Measurements from ENCODE around the gene LMOD2.

LMOD2 gene

DNA sequence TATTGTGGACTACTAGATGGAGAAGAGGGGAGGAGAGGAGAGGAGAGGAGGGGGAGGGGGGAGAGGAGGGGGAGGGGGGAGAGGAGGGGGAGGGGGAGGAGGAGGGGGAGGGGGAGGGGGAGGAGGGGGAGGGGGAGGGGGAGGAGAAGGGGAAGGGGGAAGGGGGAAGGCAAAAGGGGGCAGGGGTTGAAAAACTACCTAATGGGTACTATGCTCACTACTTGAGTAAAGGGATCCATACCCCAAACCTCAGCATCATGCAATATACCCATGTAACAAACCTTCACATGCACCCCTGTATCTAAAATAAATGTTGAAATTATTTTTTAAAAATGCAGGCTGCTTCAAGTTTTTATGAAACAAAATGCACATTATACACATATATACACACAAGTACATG, 15.1 kb upstream of the LMOD2 start:
- DNase-seq (ENCODE audit: low read depth, low spot score): no peak

DNA sequence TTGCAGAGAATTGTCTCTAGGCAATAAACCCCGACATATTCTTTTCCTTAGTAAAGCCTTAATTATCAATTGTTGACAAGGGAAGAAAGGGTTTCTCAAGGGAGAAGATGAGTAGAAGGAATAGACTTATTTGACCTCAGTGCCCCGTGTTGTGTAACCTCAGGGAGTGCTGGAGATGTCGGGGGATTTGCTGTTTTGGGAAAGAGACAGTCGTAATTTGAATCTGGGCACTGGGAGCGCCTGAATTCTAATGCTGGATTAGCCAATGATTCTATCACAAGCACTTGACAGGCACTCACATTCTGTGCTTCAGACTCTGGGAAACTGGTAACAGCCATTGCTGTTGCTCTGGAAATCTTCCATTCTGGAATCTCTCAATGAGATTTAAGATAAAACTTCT, 13.8 kb upstream of the LMOD2 start:
- DNase-seq (ENCODE audit: low read depth, low spot score): no peak

DNA sequence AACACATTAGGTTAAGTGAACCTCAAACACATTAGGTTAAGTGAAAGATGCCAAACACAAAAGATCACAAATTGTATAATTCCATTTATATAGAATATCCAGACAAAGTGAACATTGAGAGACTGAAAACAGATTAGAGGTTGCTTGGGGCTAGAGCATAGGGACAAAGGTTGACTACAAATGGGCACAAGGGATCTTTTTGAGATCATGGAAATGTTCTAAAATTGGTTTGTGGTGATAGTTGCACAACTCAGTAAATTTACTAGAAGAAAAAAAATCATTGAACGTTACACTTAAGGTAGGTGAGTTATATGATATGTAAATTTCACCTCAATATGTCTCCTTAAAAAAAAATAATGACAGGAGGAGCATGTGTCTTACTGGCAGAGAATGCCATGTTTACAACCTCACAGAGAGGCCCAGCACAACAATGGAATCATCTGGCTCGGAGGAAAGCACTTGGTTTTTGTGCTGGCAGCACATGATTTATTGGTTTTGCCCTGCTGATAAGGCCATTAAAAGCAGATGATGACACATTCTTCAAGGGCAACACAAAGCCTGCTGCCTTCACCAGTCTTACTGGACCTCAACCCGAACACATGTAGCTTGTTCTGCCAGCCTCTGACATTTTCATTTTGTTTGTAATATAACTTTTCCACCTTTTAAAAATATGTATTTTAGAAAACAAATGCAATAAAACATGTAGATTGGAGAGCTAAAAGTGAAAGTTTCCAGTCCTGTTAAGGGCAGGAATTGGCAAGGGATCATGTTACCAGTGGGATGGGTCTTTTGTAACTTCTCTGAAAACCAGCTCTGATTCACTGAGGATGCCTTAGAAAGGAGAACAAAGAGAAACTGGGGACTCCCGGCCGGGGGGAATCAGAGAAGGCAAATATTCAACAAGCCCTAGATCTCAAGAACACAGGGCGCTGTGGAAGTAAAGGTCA, 11.9 kb upstream of the LMOD2 start:
- DNase-seq (ENCODE audit: low read depth, low spot score): peak; percentile 85

DNA sequence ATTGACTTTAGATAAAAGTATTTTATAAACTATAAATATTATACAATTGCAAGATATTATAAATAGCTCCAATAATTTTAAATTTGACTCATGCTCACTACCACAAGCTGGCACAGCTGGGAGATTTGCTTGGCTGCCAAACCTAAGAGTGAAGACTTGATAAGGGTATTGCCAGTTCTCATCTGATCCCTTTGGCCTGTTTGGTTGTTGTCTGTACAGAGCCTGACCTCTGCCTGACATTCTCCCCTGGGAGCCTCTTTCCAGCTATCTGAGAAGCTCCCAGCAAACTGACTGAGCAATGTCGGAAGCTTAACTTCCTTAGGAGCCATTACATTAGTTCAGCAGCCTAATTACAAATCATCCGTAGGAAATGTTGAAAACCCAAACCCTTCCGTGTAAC, 10.2 kb upstream of the LMOD2 start:
- DNase-seq (ENCODE audit: low read depth, low spot score): no peak

DNA sequence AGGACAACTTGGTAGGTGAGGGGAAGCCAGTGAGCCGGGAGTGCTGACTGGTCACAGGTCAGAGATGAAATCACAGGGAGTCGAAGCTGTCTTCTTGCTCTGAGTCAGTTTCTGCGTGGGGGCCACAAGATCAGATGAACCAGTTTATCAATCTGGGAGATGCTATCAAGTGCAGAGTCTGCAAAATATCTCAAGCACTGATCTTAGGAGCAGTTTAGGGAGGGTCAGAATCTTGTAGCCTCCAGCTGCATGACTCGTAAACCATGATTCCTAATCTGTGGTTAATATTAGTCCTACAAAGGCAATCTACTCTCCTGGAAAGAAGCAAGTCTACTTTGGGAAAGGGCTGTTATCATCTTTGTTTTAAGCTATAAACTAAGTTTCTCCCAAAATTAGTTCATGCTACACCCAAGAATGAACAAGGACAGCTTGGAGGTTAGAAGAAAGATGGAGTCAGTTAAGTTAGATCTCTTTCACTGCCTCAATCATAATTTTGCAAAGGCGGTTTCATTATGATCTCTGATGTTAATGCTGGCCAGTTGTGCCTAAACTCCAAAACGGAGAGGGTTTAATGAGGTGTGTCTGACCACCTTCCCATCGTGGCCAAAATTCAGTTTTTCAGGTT, 8.4 kb upstream of the LMOD2 start:
- DNase-seq (ENCODE audit: low read depth, low spot score): no peak

DNA sequence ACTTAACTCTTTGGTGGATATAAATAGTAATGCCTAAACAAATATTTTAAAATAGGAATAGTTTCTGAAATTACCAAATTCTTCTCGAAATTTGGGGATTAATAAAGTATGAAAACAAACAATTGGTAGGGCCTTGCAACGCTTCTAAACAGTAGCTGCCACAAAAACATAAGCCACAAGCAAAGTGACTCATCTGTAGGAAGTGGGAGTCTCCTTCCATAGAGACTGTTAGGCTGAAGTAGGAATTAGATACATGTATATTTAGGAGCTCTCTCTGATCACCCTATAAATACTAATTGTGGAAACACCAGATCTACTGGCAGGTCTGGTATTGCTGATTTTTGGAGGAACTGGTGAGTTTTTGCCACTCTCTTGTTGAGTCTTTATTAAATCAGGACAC, 5.7 kb upstream of the LMOD2 start:
- no peak for DNase-seq (ENCODE audit: low read depth, low spot score)

DNA sequence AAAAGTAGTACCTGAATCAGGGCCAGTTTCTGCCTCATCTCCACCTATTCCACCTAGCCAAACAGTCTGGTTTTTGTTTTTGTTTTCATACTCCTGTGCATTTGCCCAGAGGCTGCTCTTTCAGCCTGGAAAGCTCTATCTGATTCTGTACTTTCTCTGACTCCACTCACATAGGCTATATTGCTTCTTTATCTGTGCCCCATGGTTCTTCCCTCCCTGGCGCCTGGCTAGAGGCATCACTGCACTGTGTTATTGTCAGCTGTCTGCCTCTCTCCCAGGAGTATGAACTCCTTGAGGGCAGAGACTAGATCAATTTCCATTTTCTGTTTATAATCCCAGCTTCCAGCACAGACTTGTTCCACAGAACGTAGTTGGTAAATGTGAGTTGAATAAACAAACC, 5.1 kb upstream of the LMOD2 start:
- peak; percentile 48 for DNase-seq (ENCODE audit: low read depth, low spot score)

DNA sequence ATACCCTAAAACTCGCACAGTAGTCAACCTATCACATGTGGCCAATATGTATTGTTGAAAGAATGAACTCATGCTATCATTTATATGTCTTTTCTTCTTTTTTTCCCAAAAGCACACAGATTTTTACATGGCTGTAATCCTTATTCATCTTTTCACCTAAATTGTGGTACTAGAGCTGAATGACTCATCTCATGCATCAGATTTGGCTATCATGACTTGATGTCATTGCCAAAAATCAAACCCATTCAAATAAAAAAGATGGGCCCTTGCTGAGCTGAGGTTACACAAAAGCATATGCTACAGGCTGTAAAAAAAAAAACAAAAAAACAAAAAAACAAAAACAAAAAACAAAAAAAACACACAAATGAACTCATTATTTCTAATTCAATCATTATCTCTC, 3.3 kb upstream of the LMOD2 start:
- DNase-seq (ENCODE audit: low read depth, low spot score): no peak

DNA sequence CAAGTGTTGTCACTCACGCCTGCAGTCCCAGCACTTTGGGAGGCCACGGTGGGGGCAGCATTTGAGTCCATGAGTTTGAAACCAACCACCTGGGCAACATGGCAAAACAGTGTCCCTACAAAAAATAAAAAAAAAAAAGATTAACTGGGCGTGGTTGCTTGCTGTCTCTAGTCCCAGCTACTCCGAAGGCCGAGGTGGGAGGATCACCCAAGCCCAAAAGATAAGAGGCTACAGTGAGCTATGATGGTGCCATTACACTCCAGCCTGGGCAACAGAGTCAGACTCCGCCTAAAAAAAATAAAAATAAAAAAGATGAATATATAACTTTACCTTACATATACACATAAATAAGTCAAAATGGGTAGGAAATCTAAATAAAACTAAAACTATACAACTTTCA, 2.5 kb upstream of the LMOD2 start:
- no peak for DNase-seq (ENCODE audit: low read depth, low spot score)

DNA sequence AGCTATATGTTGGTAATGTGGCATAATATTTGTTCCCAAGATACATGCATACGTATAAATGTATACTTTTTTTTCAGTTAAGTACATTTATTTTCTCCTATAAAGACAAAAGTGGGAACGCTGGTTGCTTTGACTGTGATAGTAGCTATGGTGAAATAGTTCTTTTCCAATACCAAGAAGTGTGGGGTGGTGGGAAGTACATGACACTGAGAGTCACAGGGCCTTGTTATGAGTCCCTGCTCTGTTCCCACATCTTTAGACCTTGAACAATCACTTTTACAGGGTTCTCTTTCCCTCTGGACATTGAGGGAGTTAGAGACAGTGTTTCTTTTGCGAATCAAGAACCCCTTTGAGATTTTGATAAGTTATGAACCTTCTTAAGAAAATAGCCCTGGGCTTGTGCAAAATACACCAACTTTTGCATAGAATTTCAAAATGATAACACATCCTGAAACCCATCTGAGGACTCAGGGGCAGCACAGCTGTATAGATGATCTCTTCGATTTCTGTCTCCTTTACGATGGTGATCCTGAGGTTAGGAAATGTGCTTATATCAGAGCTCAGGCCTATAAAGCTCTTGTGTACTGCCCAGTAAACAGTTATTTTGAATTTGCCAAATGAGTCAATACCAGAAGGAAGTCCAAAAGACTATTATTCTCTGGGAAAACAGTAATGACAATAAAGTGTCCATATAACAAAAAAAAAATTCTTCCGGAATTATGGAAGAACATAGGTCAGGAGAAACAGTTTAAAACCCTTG, 1.1 kb downstream of the LMOD2 start:
- no peak for DNase-seq (ENCODE audit: low read depth, low spot score)

DNA sequence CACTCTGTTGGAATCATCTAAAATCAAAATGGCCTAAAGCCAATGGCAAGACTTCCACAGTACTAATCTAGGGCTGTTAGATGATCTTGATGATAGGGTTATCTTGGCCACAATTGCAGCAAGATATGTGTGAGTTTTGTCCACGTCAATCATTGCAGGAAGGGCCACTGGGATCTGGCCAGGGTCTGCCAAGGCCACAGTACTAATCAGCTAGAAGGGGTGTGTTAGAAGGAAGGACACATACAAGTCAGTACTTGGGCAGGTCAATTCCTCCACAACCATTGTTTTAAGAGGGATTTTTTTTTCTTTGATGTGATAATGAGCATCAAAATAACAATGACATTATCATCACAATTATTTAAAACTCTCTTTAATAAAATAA, 1.6 kb downstream of the LMOD2 start:
- no peak for DNase-seq (ENCODE audit: low read depth, low spot score)

DNA sequence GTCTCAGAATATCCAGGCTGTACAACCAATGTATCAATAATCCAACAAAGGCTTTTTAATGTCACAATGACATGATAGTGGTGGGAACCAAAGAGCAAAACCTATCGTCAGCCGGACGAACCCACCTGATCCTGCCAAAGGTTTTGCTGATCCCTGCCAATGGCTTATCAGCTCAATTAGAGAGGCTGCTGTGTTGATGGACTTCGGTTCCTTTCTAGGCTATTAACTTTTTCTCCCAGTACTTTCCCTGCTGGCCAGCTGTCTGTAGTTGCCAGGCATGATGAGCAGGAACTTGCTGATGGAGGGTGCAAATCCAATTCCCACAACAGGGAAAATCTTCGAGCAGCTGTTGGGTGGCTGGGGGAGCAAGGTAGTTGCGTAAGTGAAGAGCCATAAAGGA, 2.4 kb downstream of the LMOD2 start:
- DNase-seq (ENCODE audit: low read depth, low spot score): no peak

DNA sequence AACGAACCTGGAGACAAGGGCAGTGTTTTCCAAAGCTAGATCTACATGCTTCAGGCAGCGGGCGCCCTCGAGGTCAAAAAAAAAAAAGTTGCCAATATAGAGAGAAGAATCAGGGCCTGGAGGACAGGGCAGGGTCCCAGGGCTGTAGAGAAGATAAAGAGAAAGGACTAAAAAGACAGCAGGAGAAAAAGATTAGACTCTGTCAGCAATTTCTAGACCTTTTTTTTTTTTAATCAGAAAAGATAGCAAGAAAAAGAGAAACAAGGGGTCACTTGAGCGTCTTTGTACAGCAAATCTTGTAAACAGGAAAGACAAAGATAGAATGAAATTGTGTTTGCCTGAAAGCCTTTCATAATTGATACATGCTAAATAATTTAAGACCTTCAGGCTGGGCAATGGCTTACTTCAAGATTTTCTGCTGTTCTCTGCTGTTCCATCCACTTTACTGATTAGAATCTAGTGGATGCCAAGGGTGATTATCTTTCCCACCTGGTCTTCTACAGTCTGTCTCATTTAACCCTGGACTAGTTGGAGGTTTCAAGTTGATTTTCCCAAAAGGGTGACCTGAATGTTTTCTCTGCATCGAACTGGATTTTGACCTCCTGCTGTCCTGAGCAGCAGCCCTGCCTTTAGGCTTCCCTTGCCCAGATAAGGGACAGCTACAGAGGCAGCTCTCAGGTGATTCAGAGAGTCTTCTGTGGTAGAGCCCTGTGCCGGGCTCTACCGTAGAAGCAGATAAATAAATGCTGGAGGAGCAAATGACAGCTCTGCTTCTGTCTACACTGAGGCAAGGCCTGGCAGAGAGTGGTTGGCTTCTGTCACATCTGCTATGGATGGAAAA, 5.1 kb downstream of the LMOD2 start:
- DNase-seq (ENCODE audit: low read depth, low spot score): peak; percentile 52

DNA sequence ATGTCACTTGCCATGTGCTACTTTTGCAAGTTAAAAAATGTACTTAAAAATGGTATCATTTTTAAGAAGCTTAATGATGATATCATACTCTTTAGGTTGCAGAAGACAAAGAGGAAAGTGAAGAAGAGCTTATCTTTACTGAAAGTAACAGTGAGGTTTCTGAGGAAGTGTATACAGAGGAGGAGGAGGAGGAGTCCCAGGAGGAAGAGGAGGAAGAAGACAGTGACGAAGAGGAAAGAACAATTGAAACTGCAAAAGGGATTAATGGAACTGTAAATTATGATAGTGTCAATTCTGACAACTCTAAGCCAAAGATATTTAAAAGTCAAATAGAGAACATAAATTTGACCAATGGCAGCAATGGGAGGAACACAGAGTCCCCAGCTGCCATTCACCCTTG, 6.1 kb downstream of the LMOD2 start:
- no peak for DNase-seq (ENCODE audit: low read depth, low spot score)

DNA sequence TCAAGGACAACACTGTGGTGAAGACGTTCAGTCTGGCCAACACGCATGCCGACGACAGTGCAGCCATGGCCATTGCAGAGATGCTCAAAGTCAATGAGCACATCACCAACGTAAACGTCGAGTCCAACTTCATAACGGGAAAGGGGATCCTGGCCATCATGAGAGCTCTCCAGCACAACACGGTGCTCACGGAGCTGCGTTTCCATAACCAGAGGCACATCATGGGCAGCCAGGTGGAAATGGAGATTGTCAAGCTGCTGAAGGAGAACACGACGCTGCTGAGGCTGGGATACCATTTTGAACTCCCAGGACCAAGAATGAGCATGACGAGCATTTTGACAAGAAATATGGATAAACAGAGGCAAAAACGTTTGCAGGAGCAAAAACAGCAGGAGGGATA, 6.6 kb downstream of the LMOD2 start:
- DNase-seq (ENCODE audit: low read depth, low spot score): no peak

DNA sequence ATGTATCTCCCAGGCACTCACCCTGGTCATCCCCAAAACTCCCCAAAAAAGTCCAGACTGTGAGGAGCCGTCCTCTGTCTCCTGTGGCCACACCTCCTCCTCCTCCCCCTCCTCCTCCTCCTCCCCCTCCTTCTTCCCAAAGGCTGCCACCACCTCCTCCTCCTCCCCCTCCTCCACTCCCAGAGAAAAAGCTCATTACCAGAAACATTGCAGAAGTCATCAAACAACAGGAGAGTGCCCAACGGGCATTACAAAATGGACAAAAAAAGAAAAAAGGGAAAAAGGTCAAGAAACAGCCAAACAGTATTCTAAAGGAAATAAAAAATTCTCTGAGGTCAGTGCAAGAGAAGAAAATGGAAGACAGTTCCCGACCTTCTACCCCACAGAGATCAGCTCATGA, 7.1 kb downstream of the LMOD2 start:
- no peak for DNase-seq (ENCODE audit: low read depth, low spot score)

DNA sequence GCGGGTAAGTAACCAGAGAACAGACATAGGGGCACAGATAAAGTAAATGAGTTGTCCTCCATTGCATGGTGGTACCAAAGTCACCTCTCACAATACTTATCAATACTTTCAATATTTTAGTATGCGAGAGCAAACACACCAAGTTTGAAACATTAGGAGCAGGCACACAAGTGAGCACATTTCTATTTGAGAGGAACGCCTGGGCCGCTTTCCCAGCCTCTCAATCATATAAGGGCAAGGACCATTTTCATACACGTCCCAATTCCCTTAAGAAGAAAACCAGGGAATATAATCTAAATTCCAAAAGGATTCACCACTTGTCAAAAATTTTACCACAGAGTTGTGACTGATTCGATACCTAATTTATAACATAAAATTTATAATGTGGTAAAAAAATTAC, 7.5 kb downstream of the LMOD2 start:
- no peak for DNase-seq (ENCODE audit: low read depth, low spot score)

DNA sequence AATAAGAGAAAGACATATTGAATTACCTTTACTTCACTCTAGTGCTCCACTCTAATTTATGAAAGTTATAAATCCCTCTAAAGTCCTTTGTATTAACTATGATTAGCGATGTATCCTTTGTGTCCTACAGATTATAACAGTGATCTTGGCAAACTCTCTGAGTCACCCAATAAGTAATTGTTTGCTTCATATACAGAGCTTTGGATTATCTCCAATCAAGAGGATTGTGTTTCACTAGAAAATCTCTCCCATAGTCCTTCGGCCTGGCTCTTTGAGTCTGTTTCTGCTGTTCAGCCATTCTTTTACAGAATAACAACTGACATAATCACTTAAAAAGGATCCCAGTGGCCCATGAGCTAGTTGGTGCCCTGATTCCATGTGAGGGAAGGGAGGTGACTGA, 9.5 kb downstream of the LMOD2 start:
- no peak for DNase-seq (ENCODE audit: low read depth, low spot score)

DNA sequence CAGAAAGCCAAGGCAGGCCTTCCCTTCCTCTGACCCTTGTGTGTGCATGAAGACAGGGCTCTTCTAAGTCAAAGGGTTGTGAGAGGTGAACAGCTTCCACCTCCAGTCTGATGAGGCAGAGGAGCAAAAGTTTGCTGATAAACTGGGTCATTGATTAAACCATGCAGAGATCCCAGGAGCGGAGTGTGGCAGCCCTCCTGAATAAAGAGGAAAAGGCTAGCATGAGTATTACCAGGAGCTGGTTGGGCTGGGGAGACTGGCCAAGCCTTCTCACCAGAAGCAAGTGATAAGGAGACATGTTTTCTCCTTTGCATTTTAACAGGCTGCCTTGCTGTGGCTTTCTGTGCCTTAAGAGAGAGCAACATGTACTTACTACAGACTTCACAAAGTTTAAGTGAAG, 10.2 kb downstream of the LMOD2 start:
- DNase-seq (ENCODE audit: low read depth, low spot score): peak; percentile 30

DNA sequence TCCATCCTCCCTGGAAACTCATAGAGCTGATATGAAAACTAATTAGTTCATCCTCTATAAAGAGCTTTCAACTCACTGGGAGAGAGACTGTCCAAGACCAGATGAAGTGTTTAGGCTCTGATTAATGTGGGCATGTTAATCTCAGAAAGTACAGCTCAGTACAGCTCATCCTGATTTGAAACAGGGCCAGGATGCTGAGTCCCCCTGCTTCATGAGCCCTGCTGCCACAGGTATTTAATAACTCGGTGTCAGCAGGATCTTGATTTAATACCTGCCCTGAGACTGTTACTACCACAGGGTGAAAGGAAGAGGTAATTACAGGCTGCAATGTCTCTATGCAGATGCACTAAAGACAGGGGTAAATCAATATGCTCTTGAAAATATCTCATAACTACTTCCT, 10.8 kb downstream of the LMOD2 start:
- no peak for DNase-seq (ENCODE audit: low read depth, low spot score)

DNA sequence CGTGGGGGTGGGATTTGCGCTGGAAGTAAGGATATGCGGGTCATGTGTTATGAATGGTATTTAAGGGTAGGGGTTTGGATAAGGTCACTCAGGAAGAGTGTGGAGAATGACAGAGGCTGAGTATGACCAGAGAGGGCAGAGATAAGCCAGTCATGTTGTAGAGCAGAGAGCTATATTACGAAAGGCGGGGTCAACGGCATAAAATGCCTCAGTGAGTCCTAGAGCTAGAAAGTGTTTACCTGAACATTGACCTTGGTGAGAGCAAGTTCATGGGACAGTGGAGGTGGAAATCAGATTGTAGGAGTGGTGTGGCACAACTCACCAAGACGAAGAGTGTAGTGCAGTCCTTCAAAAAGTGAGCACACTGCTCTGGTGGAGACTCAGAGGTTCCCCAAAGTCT, 13.8 kb downstream of the LMOD2 start:
- DNase-seq (ENCODE audit: low read depth, low spot score): no peak
